Measurements from ENCODE around the gene PRKAG2. TPM values are rescaled to one million over a fixed set of nuclear protein-coding genes. Genes with fewer than 3 reads are reported as not detected.

Gene PRKAG2
- total and polyA plus RNA-seq, 2 of the 8 experiments (the other 6 are each of a cell fraction or from before 2014, with no cell fraction given) = 7.5 to 18.1 TPM

DNA sequence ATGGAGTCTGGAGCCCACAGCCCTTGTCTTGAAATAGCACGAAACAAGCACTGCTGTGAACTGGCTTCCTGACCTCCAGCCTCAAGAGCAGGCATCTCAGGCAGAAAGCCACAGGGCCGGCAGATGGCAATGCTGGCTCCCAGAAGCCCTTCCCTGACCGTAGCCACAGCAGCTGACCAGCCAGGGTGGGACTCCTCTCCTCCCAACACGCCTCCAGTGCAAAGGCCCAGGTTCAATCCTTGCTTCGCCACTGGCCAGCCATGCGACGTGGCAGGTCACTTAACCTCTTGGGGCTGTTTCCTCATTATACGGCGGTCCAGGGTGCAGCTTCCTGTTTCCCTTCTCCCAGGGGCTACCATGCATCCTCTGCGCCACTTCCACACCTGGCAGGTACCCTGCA lies 12.8 kb downstream of the PRKAG2 start:
- no peaks in the 10 kb centered on the region for H3K36me3 ChIP-seq (ENCODE audit: control insufficient read depth in 2 of 4, insufficient read depth in 4 of 4, low read length in 3 of 4)
- H3K27me3 ChIP-seq (replicated peaks in 1 of 4; ENCODE audit: control insufficient read depth in 3 of 4, extremely low read depth in 1 of 4, insufficient read depth in 3 of 4, low read length in 3 of 4) = no peaks in the 10 kb centered on the region
- no peak overlapping the region for H4K91ac ChIP-seq (replicated peaks; ENCODE audit: insufficient read length, low read length)
- H2BK12ac ChIP-seq (ENCODE audit: low read depth, low read length) = no peak overlapping the region
- H3K14ac ChIP-seq (ENCODE audit: insufficient read length) = no peak overlapping the region
- no peak overlapping the region for H3K4ac ChIP-seq (replicated peaks; ENCODE audit: insufficient read length, low read depth, low read length)
- CTCF ChIA-PET (ENCODE audit: partially characterized antibody) = interaction anchor here (1.0 to 2.0 kb wide), 10 partner anchors 11 to 164 kb away, joined by 3 to 7 read pairs (median 4); no protein-coding TSS in a partner anchor
- H3K18ac ChIP-seq (ENCODE audit: extremely low read depth, low read length) = no peak overlapping the region
- H3K27ac ChIP-seq (ENCODE audit: low read depth, low read length) = no peak overlapping the region
- no peak overlapping the region for H3K4me3 ChIP-seq (ENCODE audit: extremely low read depth in 1 of 4, insufficient read depth in 2 of 4, low read depth in 3 of 4, low read length in 4 of 4)
- FAIRE-seq = no peak
- H4K20me1 ChIP-seq (replicated peaks in 1 of 2; ENCODE audit: control insufficient read depth in 1 of 2, insufficient read depth in 2 of 2, low read length in 2 of 2) = no peaks in the 10 kb centered on the region
- H2BK5ac ChIP-seq (ENCODE audit: low read depth, low read length) = no peak overlapping the region
- no peaks in the 10 kb centered on the region for H3K23me2 ChIP-seq (ENCODE audit: low read depth, low read length)
- H3K4me2 ChIP-seq (ENCODE audit: insufficient read depth in 1 of 2, low read depth in 2 of 2, low read length in 2 of 2) = no peak overlapping the region
- no peak overlapping the region for H2AK5ac ChIP-seq (ENCODE audit: low read depth, low read length)
- POLR2A ChIA-PET (ENCODE audit: partially characterized antibody) = no interaction called here
- H3K9me3 ChIP-seq (ENCODE audit: insufficient read depth in 2 of 2, low read depth in 1 of 2, low read length in 1 of 2) = no peaks in the 10 kb centered on the region
- DNase-seq (ENCODE audit: low read depth in 1 of 2, low spot score in 2 of 2) = no peak
- H3K9ac ChIP-seq (replicated peaks in 1 of 4; ENCODE audit: extremely low read depth in 1 of 4, low read depth in 3 of 4, low read length in 3 of 4) = no peak overlapping the region
- peaks cover 0 to 4% (median 2%) of the 10 kb centered on the region in 4 experiments; a peak in 4 of 7 replicates for H3K4me1 ChIP-seq (replicated peaks in 1 of 4; ENCODE audit: control insufficient read depth in 3 of 4, insufficient read depth in 4 of 4, low read length in 3 of 4)
- H3K79me2 ChIP-seq (ENCODE audit: control insufficient read depth in 1 of 2, insufficient read depth in 2 of 2, low read length in 2 of 2) = no peaks in the 10 kb centered on the region
- H3K56ac ChIP-seq (replicated peaks; ENCODE audit: insufficient read length, low read depth, low read length) = no peak overlapping the region
- H3K79me1 ChIP-seq (ENCODE audit: low read depth, low read length) = no peaks in the 10 kb centered on the region
- no peak for TF ChIP-seq CBX5 (IDR thresholded peaks at IDR 0.05; ENCODE audit: low read depth, low read length)
- TF ChIP-seq RAD21 (IDR thresholded peaks at IDR 0.05 in 1 of 2, conservative IDR thresholded peaks at IDR 0.05 in 1 of 2; ENCODE audit: low read depth in 2 of 2, low read length in 2 of 2) = peak in 1 of 2 experiments; percentile 6; a peak in 1 of 4 replicates
- H4K5ac ChIP-seq (ENCODE audit: insufficient read length, low read depth, low read length) = no peak overlapping the region
- no peak overlapping the region for H2AFZ ChIP-seq (ENCODE audit: low read length)
- 88% methylated on average over 10 of the region's 10 CpGs; no CpG with 5 or more reads in 1 of the 2 experiments for WGBS, 2 experiments (ENCODE audit: extremely low coverage in 1 of 2, insufficient coverage in 1 of 2, insufficient read length in 1 of 2, insufficient replicate concordance in 2 of 2, low coverage in 1 of 2, low lambda C conversion rate in 2 of 2, missing lambda C conversion rate in 1 of 2)
- H2BK120ac ChIP-seq (replicated peaks; ENCODE audit: low read depth, low read length) = no peak overlapping the region
- no peak overlapping the region for H3K23ac ChIP-seq (ENCODE audit: insufficient read length)
- H2BK20ac ChIP-seq (ENCODE audit: low read length) = no peak overlapping the region
- H2BK15ac ChIP-seq (ENCODE audit: low read length) = no peak overlapping the region
- no peak overlapping the region for H4K8ac ChIP-seq (ENCODE audit: extremely low read depth, insufficient read depth, low read length)

All from H1 (cell line).